Endothelial cell of umbilical vein (primary cell): ENCODE measurements around the gene ST3GAL4. TPM values are rescaled to one million over a fixed set of nuclear protein-coding genes. Genes with fewer than 3 reads are reported as not detected.

ENCODE experiments used
- BruUV-seq: library from RNA; stranded (reverse); fragments of 400-500 nt; replicated peaks from 2 replicates; lab custom pipeline; 2021; lab: Mats Ljungman, UMichigan
- CTCF ChIA-PET: fragments of 300-600, 350-600 bp; sonication (Branson Sonifier 250); formaldehyde crosslinking; loops from one replicate; lab custom pipeline; 2021; ENCODE audit warnings: antibody characterized with exemption, inconsistent platforms; lab: Charles Lee
- POLR2A ChIA-PET: fragments of 300-600, 350-600 bp; sonication (Branson Sonifier 250); formaldehyde crosslinking; loops from one replicate; lab custom pipeline; 2021; ENCODE audit warnings: antibody characterized with exemption, inconsistent platforms; lab: Charles Lee
- DNase-seq: peaks from one replicate; pipeline ENCODE4 v3.0.0-alpha.2; 2011; ENCODE audit warnings: low read depth, low spot score
- FAIRE-seq: peaks from 2 replicates; lab custom pipeline; 2011; peaks lifted over from hg19 to GRCh38; lab: Jason Lieb, UNC
- H2AFZ ChIP-seq: 2 replicates; pipeline ENCODE4 v1.6.0; 2012; ENCODE audit warnings: low read depth, low read length, control low read depth, inconsistent platforms
- H3K27ac ChIP-seq: 2 replicates; pipeline ENCODE4 v1.5.1; 2011; ENCODE audit warnings: low read depth, mild to moderate bottlenecking, control low read depth, low read length, moderate library complexity; ENCODE audit not compliant: insufficient read depth
- H3K27me3 ChIP-seq, 2 experiments: 2 replicates each; pipeline versions ENCODE4 v1.6.0 to v1.6.1; 2011; ENCODE audit warnings: low read length in 2 of 2, mixed read lengths in 1 of 2; ENCODE audit not compliant: control insufficient read depth in 2 of 2, insufficient read depth in 2 of 2
- H3K36me3 ChIP-seq, 2 experiments: 2 replicates in 1 of 2; 3 replicates in 1 of 2; pipeline ENCODE4 v1.5.1; 2011; ENCODE audit warnings: low read length in 2 of 2, mild to moderate bottlenecking in 1 of 2, moderate library complexity in 1 of 2; ENCODE audit not compliant: control insufficient read depth in 2 of 2, insufficient read depth in 2 of 2; ENCODE audit errors: extremely low read depth in 1 of 2
- H3K4me1 ChIP-seq: 3 replicates; pipeline ENCODE4 v1.5.1; 2011; ENCODE audit warnings: mild to moderate bottlenecking, low read length; ENCODE audit not compliant: control insufficient read depth, insufficient read depth; ENCODE audit errors: extremely low read depth
- H3K4me2 ChIP-seq: 2 replicates; pipeline ENCODE4 v1.6.1; 2011; ENCODE audit warnings: low read length, control low read depth, mixed read lengths; ENCODE audit not compliant: insufficient read depth
- H3K4me3 ChIP-seq, 3 experiments: fragments of 200-600 bp in 1 of 3; sonication (generic), shearing (Covaris generic) in 1 of 3; replicated peaks in 1 of 3; 2 replicates each; pipeline ENCODE4 v1.5.1; 2011 to 2016; ENCODE audit warnings: control low read depth in 3 of 3, low read length in 3 of 3, mild to moderate bottlenecking in 2 of 3, inconsistent platforms in 1 of 3, low read depth in 1 of 3, moderate library complexity in 1 of 3; ENCODE audit not compliant: insufficient read depth in 1 of 3
- H3K79me2 ChIP-seq: 2 replicates; pipeline ENCODE4 v1.6.0; 2012; ENCODE audit warnings: low read length, inconsistent platforms; ENCODE audit not compliant: control insufficient read depth, insufficient read depth
- H3K9ac ChIP-seq: replicated peaks from 2 replicates; pipeline ENCODE3; 2011; ENCODE audit warnings: low read length, control low read depth; ENCODE audit not compliant: insufficient read depth; ENCODE audit errors: extremely low read depth
- H3K9me1 ChIP-seq: replicated peaks from 3 replicates; pipeline ENCODE4 v1.6.0; 2011; ENCODE audit warnings: mild to moderate bottlenecking, low read length; ENCODE audit not compliant: control insufficient read depth, insufficient read depth; ENCODE audit errors: extremely low read depth
- H3K9me3 ChIP-seq: replicated peaks from 2 replicates; pipeline ENCODE4 v1.5.1; 2012; ENCODE audit warnings: low read length, inconsistent platforms; ENCODE audit not compliant: control insufficient read depth, insufficient read depth
- H4K20me1 ChIP-seq: replicated peaks from 2 replicates; pipeline ENCODE3; 2011; ENCODE audit warnings: mild to moderate bottlenecking, low read length; ENCODE audit not compliant: control insufficient read depth, insufficient read depth; ENCODE audit errors: extremely low read depth
- EZH2 ChIP-seq: IDR thresholded peaks from 2 replicates; pipeline ENCODE4 v1.6.1; 2012; ENCODE audit warnings: borderline replicate concordance, low read depth, mild to moderate bottlenecking, moderate library complexity, low read length, inconsistent platforms; ENCODE audit not compliant: severe bottlenecking
- FOS ChIP-seq: IDR thresholded peaks from 2 replicates; pipeline ENCODE4 v1.6.1; 2011; ENCODE audit warnings: mild to moderate bottlenecking, low read length, moderate library complexity, borderline replicate concordance; ENCODE audit not compliant: insufficient read depth
- GATA2 ChIP-seq: IDR thresholded peaks from 2 replicates; pipeline ENCODE4 v1.7.0; 2011; ENCODE audit warnings: low read depth, mild to moderate bottlenecking, moderate library complexity, mixed read lengths, low read length; ENCODE audit not compliant: insufficient read length, insufficient read depth
- JUN ChIP-seq: IDR thresholded peaks from 2 replicates; pipeline ENCODE4 v1.6.1; 2011; ENCODE audit warnings: borderline replicate concordance, low read depth; ENCODE audit not compliant: insufficient read length, insufficient read depth
- MAX ChIP-seq: IDR thresholded peaks from 2 replicates; pipeline ENCODE4 v1.6.1; 2011; ENCODE audit not compliant: insufficient read depth, insufficient read length
- MYC ChIP-seq: IDR thresholded peaks from one replicate; pipeline ENCODE4 v1.6.1; 2011; ENCODE audit warnings: mild to moderate bottlenecking, low read depth, low read length
- POLR2A ChIP-seq: IDR thresholded peaks from 2 replicates; pipeline ENCODE4 v1.6.1; 2012; ENCODE audit warnings: low read depth, mild to moderate bottlenecking, control low read depth, low read length
- POLR2AphosphoS5 ChIP-seq: IDR thresholded peaks from 2 replicates; pipeline ENCODE4 v1.6.1; 2012; ENCODE audit warnings: low read depth, mild to moderate bottlenecking, control low read depth, low read length, moderate library complexity; ENCODE audit not compliant: insufficient read depth
- dilution Hi-C: fragments of 300-500 bp; cut with MboI; formaldehyde crosslinking; loops from one replicate; pipeline ENCODE4 v1.15.0; 2019; ENCODE audit warnings: low sequenced_read_pairs; ENCODE audit not compliant: extremely low pct_ligation_motif_present
- intact Hi-C: fragments of 100-400 bp; cut with micrococcal nuclease; formaldehyde crosslinking; loops from one replicate; pipeline ENCODE4 v1.10.0; 2022
- polyA plus RNA-seq, 4 experiments: library from polyadenylated mRNA; depleted of rRNA in 3 of 4; stranded (reverse) in 3 of 4; unstranded in 1 of 4; fragments of >200 nt; gene quantifications; 2 replicates each; pipeline versions ENCODE4 v1.2.1 to v1.2.3, GENCODE V29; 2011 to 2012; ENCODE audit warnings: missing spikeins in 1 of 4
- total RNA-seq: library from RNA; stranded (reverse); gene quantifications from 2 replicates; pipeline ENCODE4 v1.2.3, GENCODE V29; 2021
- TF ChIP-seq, protein P1 (sequence below), 2 donors: IDR thresholded peaks; 1 replicate in 1 of 2; 2 replicates in 1 of 2; pipeline ENCODE4 v1.5.1; 2011; ENCODE audit warnings: low read length in 2 of 2, mild to moderate bottlenecking in 2 of 2, moderate library complexity in 2 of 2, control low read depth in 1 of 2, inconsistent platforms in 1 of 2, low read depth in 1 of 2; ENCODE audit not compliant: insufficient read depth in 1 of 2; ENCODE audit errors: extremely low read depth in 1 of 2

The ST3GAL4 gene
- total and polyA plus RNA-seq, 2 donors (not counting 3 experiments of a cell fraction or from before 2014, with no cell fraction given): 17.7 to 19.4 TPM

- ChIA-PET POLR2A (no interaction called here), CTCF (no interaction called here)
- no peak overlapping the region for H3K4me2 ChIP-seq
- dilution Hi-C loops (no loop called here), intact Hi-C loops (loop anchor here (5.0 kb wide), 2 partner anchors 68 to 103 kb away; no protein-coding TSS in a partner anchor)
- H4K20me1 ChIP-seq: no peaks in the 10 kb centered on the region
- TF ChIP-seq GATA2 (no peak), POLR2AphosphoS5 (no peak), MAX (no peak), JUN (no peak), POLR2A (no peak), FOS (no peak), EZH2 (no peak), MYC (no peak)
- TF ChIP-seq, protein P1, sequence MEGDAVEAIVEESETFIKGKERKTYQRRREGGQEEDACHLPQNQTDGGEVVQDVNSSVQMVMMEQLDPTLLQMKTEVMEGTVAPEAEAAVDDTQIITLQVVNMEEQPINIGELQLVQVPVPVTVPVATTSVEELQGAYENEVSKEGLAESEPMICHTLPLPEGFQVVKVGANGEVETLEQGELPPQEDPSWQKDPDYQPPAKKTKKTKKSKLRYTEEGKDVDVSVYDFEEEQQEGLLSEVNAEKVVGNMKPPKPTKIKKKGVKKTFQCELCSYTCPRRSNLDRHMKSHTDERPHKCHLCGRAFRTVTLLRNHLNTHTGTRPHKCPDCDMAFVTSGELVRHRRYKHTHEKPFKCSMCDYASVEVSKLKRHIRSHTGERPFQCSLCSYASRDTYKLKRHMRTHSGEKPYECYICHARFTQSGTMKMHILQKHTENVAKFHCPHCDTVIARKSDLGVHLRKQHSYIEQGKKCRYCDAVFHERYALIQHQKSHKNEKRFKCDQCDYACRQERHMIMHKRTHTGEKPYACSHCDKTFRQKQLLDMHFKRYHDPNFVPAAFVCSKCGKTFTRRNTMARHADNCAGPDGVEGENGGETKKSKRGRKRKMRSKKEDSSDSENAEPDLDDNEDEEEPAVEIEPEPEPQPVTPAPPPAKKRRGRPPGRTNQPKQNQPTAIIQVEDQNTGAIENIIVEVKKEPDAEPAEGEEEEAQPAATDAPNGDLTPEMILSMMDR (IDR thresholded peaks at IDR 0.05; ENCODE audit: extremely low read depth in 1 of 2, insufficient read depth in 1 of 2, low read depth in 1 of 2, low read length in 2 of 2): no peak
- H3K36me3 ChIP-seq: peaks cover 0 to 1% of the 10 kb centered on the region in 2 experiments
- no peak overlapping the region for H3K4me3 ChIP-seq
- H3K27ac ChIP-seq: no peak overlapping the region
- no peaks in the 10 kb centered on the region for H3K79me2 ChIP-seq
- H2AFZ ChIP-seq: no peak overlapping the region
- H3K9ac ChIP-seq: no peak overlapping the region
- H3K9me1 ChIP-seq: no peaks in the 10 kb centered on the region
- DNase-seq (no peak), FAIRE-seq (no peak)
- H3K9me3 ChIP-seq: no peaks in the 10 kb centered on the region
- BruUV-seq: no TSS peak
- H3K27me3 ChIP-seq: no peaks in the 10 kb centered on the region
- peaks cover 11% of the 10 kb centered on the region for H3K4me1 ChIP-seq
These were observed 59.6 kb downstream of the ST3GAL4 start for GRCh38 chr11:126415128-126415527.
